VCaP (cell line): ENCODE data around the gene UCK1.

Experiments used
- H3K27ac ChIP-seq: fragments of 450-650 bp; 2 replicates; pipeline ENCODE4 v1.5.1; 2017
- CTCF ChIP-seq: fragments of 450-650 bp; conservative IDR thresholded peaks from 2 replicates; pipeline ENCODE4 v1.5.1; 2017; ENCODE audit warnings: mild to moderate bottlenecking, moderate library complexity

UCK1 gene

GRCh38 chr9:131475956-131476776 lies 54.9 kb downstream of the UCK1 start:
- peak overlapping the region; percentile 63 for H3K27ac ChIP-seq
- TF ChIP-seq CTCF, result peak; percentile 65

GRCh38 chr9:131475111-131475955 lies 55.7 kb downstream of the UCK1 start:
- TF ChIP-seq CTCF, result no peak
- H3K27ac ChIP-seq, result no peak overlapping the region

- TF ChIP-seq CTCF, result no peak
- H3K27ac ChIP-seq, result no peak overlapping the region
Measured at GRCh38 chr9:131474711-131475110, 56.4 kb downstream of the UCK1 start.

- no peak overlapping the region for H3K27ac ChIP-seq
- TF ChIP-seq CTCF, result no peak
Measured at GRCh38 chr9:131473891-131474290, 57.2 kb downstream of the UCK1 start.
